GM12864 (cell line): ENCODE results near the gene RBFOX1.

ENCODE experiments used
- DNase-seq: peaks from one replicate; pipeline ENCODE4 v3.0.0-alpha.2; 2011; ENCODE audit warnings: low read depth
- H3K4me3 ChIP-seq: 2 replicates; pipeline ENCODE4 v1.5.1; 2011; ENCODE audit warnings: mild to moderate bottlenecking, low read depth, low read length, control low read depth
- CTCF ChIP-seq: IDR thresholded peaks from 2 replicates; pipeline ENCODE4 v1.5.1; 2011; ENCODE audit warnings: low read depth, mild to moderate bottlenecking, moderate library complexity, low read length, control low read depth, inconsistent platforms; ENCODE audit errors: missing control alignments

The RBFOX1 gene

GRCh38 chr16:7340938-7341337 lies 8.3 kb downstream of the RBFOX1 start:
- no peak overlapping the region for H3K4me3 ChIP-seq
- DNase-seq, result no peak
- TF ChIP-seq CTCF, result no peak

GRCh38 chr16:7342598-7342997 lies 10.0 kb downstream of the RBFOX1 start:
- no peak for TF ChIP-seq CTCF
- no peak for DNase-seq
- H3K4me3 ChIP-seq, result no peak overlapping the region

- H3K4me3 ChIP-seq, result no peak overlapping the region
- no peak for TF ChIP-seq CTCF
- no peak for DNase-seq
Observed at GRCh38 chr16:7343243-7343642, 10.6 kb downstream of the RBFOX1 start.

GRCh38 chr16:7344830-7345780 lies 12.5 kb downstream of the RBFOX1 start:
- no peak for TF ChIP-seq CTCF
- no peak overlapping the region for H3K4me3 ChIP-seq
- DNase-seq, result no peak

GRCh38 chr16:7350806-7351205 lies 18.2 kb downstream of the RBFOX1 start:
- H3K4me3 ChIP-seq, result no peak overlapping the region
- TF ChIP-seq CTCF, result no peak
- DNase-seq, result no peak

GRCh38 chr16:7351610-7352510 lies 19.2 kb downstream of the RBFOX1 start:
- DNase-seq, result no peak
- no peak for TF ChIP-seq CTCF

More at GRCh38 chr16:7351610-7352510, 19.2 kb downstream of the RBFOX1 start:
- no peak overlapping the region for H3K4me3 ChIP-seq
